ENCODE measurements around the gene DPY30. TPM values are rescaled to one million over a fixed set of nuclear protein-coding genes. Genes with fewer than 3 reads are reported as not detected.

DPY30 gene
- total RNA-seq, 4 donors from 2014 or later, result 29.3 to 59.8 (median 36.2) TPM

GRCh38 chr2:32009516-32010256 lies 29.9 kb downstream of the DPY30 start:
- Histone ChIP-seq H3K27me3 (no peaks in the 10 kb centered on the region), H3K4me1 (peaks cover 24 to 43% of the 10 kb centered on the region in 2 donors), H3K36me3 (no peaks in the 10 kb centered on the region), H3K9me3 (no peaks in the 10 kb centered on the region), H3K4me3 (peak overlapping the region; percentile 89 to 95 (median 90)), H3K27ac (peak overlapping the region; percentile 86 to 98 (median 94))
- peak; percentile 49 to 57 for ATAC-seq
- in situ Hi-C loops (cut with MboI; ENCODE audit: low sequenced_read_pairs in 4 of 4), result loop anchor here in 2 of 4 donors (10.0 kb wide), 2 partner anchors 55 to 155 kb away; partner anchors contain the start of genes SPAST (in 2 of the 2) and SLC30A6 (in 1 of the 2)
- intact Hi-C loops (cut with DNase I; ENCODE audit: low total_unique reads), result loop anchor here (2.0 kb wide), 3 partner anchors 25 to 155 kb away; partner anchors contain the start of genes DPY30 and SLC30A6
- DNase-seq, result peak in 1 of 2 donors; percentile 23
- TF ChIP-seq, protein P1, sequence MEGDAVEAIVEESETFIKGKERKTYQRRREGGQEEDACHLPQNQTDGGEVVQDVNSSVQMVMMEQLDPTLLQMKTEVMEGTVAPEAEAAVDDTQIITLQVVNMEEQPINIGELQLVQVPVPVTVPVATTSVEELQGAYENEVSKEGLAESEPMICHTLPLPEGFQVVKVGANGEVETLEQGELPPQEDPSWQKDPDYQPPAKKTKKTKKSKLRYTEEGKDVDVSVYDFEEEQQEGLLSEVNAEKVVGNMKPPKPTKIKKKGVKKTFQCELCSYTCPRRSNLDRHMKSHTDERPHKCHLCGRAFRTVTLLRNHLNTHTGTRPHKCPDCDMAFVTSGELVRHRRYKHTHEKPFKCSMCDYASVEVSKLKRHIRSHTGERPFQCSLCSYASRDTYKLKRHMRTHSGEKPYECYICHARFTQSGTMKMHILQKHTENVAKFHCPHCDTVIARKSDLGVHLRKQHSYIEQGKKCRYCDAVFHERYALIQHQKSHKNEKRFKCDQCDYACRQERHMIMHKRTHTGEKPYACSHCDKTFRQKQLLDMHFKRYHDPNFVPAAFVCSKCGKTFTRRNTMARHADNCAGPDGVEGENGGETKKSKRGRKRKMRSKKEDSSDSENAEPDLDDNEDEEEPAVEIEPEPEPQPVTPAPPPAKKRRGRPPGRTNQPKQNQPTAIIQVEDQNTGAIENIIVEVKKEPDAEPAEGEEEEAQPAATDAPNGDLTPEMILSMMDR (IDR thresholded peaks at IDR 0.05 in 4 of 5, conservative IDR thresholded peaks at IDR 0.05 in 1 of 5), result no peak
- peak; percentile 2 to 14 for TF ChIP-seq POLR2A (IDR thresholded peaks at IDR 0.05)

- in situ Hi-C loops (cut with MboI; ENCODE audit: low sequenced_read_pairs in 4 of 4), result loop anchor here in 1 of 4 donors (10.0 kb wide), 1 partner anchor 56 kb away; the partner anchor contains the start of gene SPAST
Observed at GRCh38 chr2:32008805-32009515, 30.6 kb downstream of the DPY30 start.

DNA sequence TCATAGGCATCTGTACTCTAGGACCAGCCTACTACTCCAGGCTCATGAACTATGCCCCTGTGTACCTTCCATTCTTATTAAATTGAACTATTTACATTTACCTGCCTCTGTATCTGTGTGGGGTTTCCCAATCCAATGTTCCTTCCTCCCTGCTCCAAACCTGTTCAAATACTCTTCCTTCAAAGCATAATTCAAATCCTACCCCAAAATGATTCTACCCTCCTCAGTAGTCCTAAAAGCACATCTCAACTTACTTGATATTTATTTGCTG lies 32.5 kb downstream of the DPY30 start:
- Histone ChIP-seq H3K4me1 (peaks cover 27 to 51% of the 10 kb centered on the region in 2 donors), H3K27me3 (no peaks in the 10 kb centered on the region), H3K9me3 (no peaks in the 10 kb centered on the region), H3K4me3 (no peak overlapping the region), H3K36me3 (no peaks in the 10 kb centered on the region), H3K27ac (no peak overlapping the region)
- TF ChIP-seq POLR2A (IDR thresholded peaks at IDR 0.05), result no peak
- TF ChIP-seq, protein P1 (IDR thresholded peaks at IDR 0.05 in 4 of 5, conservative IDR thresholded peaks at IDR 0.05 in 1 of 5), result no peak
- DNase-seq, result no peak
- intact Hi-C loops (cut with DNase I; ENCODE audit: low total_unique reads) (no loop called here), in situ Hi-C loops (cut with MboI; ENCODE audit: low sequenced_read_pairs in 4 of 4) (loop anchor here in 1 of 4 donors (10.0 kb wide), 1 partner anchor 58 kb away; the partner anchor contains the start of gene SPAST)
- no peak for ATAC-seq

More at GRCh38 chr2:32008805-32009515, 30.6 kb downstream of the DPY30 start:
- no peak for DNase-seq
- Histone ChIP-seq H3K27me3 (no peaks in the 10 kb centered on the region), H3K4me1 (peaks cover 27 to 48% of the 10 kb centered on the region in 2 donors), H3K36me3 (no peaks in the 10 kb centered on the region), H3K27ac (peak overlapping the region; percentile 86 to 96 (median 93)), H3K9me3 (no peaks in the 10 kb centered on the region), H3K4me3 (peak overlapping the region; percentile 85 to 92 (median 89))
- ATAC-seq, result no peak
- intact Hi-C loops (cut with DNase I; ENCODE audit: low total_unique reads), result loop anchor here (2.0 kb wide), 1 partner anchor 24 kb away; no protein-coding TSS in a partner anchor
- TF ChIP-seq, protein P1 (IDR thresholded peaks at IDR 0.05 in 4 of 5, conservative IDR thresholded peaks at IDR 0.05 in 1 of 5), result no peak
- no peak for TF ChIP-seq POLR2A (IDR thresholded peaks at IDR 0.05)

DNA sequence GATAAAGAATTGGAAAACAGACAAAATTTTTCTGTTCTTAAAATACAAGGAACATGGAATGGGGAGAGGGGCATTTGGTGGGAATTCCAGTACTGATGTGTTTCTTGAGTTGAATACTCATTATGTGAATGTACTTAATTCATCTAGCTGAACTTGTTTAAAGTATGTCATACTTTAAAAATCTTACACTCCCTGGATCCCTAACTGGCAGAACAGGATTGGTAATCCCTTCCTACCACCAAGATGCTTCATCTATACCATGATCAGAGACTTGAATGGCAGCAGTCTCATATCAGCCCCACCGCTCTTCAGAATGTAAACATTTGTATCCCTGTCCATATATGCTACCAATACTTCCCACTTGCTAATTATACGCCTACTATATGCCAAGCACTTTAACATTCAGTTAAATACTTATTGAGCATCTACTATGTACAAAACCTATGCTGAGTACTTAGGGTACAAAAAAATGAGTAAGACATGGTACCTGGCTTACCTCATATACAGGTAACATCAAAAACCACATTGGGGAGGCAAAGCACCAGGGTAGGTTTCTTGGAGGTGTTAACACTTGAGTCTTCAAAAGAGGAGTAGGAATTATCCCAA lies 34.1 kb downstream of the DPY30 start:
- Histone ChIP-seq H3K4me3 (no peak overlapping the region), H3K27ac (no peak overlapping the region), H3K36me3 (no peaks in the 10 kb centered on the region), H3K4me1 (peaks cover 27 to 47% of the 10 kb centered on the region in 2 donors), H3K9me3 (no peaks in the 10 kb centered on the region), H3K27me3 (no peaks in the 10 kb centered on the region)
- TF ChIP-seq POLR2A (IDR thresholded peaks at IDR 0.05), result no peak
- TF ChIP-seq, protein P1 (IDR thresholded peaks at IDR 0.05 in 4 of 5, conservative IDR thresholded peaks at IDR 0.05 in 1 of 5), result no peak
- intact Hi-C loops (cut with DNase I; ENCODE audit: low total_unique reads), result no loop called here
- no peak for DNase-seq
- in situ Hi-C loops (cut with MboI; ENCODE audit: low sequenced_read_pairs in 4 of 4), result loop anchor here in 1 of 4 donors (10.0 kb wide), 1 partner anchor 59 kb away; the partner anchor contains the start of gene SPAST
- ATAC-seq, result no peak

All from gastrocnemius medialis (tissue), 4 donors.